NCI-H2171 (cell line): ENCODE data around the gene CLEC2L.

Source experiments
- DNase-seq: peaks from one replicate; lab custom pipeline; 2025; lab: John Stamatoyannopoulos, UW

The CLEC2L gene

GRCh38 chr7:139523199-139523941 is at the start of gene CLEC2L:
Gene CLEC2L, plus strand, starts transcription at chr7:139523685. Its CDS starts 243 bp downstream, at chr7:139523928.
- DNase-seq, result peak; percentile 39

- no peak for DNase-seq
Observed at GRCh38 chr7:139476139-139476538, 47.3 kb upstream of the CLEC2L start.

DNA sequence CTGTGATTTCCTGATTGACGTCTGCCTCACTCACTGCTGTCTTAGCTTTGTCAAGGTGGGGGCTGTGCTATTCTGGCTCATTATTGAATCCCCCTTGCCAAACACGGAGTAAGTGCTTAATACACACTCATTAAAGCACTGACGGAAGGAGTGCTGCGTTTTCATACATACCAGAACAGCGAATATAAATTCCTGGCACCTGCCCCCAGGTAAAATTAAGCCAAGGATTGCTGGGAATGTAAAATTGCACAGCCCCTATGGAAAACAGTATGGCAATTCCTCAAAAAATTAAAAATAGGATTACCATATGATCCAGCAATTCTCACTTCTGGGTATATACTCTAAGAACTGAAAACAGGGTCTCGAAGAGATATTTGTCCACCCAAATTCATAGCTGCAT is 46.6 kb upstream of the CLEC2L start:
- DNase-seq, result no peak

DNA sequence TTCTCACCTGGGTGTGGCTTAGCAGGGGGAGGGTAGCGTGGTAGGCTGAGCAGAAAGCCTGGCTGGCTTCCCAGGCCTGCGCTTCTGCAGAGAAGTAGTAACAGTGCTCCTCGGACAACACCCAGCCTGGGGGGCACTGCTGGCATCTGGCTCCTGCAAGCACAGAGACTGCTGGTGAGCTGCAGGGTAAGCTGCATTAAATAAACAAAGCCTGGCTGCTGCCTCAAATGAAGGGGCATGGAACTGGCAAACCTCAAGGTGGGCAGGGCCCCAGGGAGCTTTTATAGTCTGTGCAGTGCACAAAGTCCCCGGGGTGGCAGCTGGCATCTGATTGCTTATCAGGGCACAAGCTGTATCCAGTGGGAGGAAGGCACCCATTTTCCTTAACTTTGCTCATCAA is 43.9 kb upstream of the CLEC2L start:
- DNase-seq, result peak; percentile 49

- DNase-seq, result no peak
Observed at GRCh38 chr7:139481364-139481763, 42.1 kb upstream of the CLEC2L start.

DNA sequence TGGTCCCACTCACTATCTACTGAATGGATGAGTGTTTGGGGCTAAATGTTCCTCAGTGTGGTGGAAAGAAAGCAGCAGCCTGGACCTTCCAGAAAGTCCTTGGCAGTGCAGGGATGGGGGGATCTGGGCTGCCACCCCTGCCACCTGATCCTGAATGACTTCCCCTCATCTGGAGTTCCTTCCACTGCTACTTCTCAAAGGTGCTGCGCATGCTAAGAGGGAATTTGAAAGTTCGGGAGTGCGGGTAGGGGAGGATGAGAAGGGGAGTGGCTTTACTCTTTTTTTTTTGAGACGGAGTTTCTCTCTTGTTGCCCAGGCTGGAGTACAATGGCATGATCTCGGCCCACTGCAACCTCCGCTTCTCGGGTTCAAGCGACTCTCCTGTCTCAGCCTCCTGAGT is 41.4 kb upstream of the CLEC2L start:
- no peak for DNase-seq

GRCh38 chr7:139482662-139483466 is 40.6 kb upstream of the CLEC2L start:
- peak; percentile 37 for DNase-seq

DNA sequence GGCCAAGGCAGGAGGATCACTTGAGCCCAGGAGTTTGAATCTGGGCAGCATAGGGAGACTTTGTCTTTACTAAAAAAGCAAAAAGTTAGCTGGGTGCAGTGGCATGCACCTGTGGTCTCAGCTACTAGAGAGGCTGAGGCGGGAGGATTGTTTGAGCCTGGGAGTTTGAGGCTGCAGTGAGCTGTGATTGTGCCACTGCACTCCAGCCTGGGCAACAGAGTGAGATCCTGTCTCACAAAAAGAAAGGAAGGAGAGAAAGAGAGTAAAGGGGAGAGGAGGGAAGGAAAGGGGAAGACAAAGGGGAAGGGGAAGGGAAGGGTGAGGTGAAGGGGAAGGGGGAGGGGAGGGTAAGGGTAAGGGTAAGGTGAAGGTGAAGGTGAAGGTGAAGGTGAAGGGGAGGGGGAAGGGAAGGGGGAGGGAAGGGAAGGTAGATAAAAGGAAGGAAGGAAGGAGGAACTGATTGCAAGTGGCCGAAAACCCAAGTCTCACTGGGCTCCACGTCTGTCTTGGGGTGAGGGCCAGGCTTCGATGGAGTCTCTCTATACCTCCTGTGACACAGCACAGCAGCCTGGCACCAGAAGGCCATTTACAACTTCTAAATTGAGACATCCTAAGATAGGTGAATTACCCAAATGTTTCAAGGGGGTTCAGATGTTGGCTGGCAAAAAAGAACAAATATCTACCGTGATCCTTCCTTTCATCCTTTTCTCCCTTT is 36.0 kb upstream of the CLEC2L start:
- DNase-seq, result no peak

GRCh38 chr7:139488810-139489209 is 34.7 kb upstream of the CLEC2L start:
- DNase-seq, result no peak

DNA sequence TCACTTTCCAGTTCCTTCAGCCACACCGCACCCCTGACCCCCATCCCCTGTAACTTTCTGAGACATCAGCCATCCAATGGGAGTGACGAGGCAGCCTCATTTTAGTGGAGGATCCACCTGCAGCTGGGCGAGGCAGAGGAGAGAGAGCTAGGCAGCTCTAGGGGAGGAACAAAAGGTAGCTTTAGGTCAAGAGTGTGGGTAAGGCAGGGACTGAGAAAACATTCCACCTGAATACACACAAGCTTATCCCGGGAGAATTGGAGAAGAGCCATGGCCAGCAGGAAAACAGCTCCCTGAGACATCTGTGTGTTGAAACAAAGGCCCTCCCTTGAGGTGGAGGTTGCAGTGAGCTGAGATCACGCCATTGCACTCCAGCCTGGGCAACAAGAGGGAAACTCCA is 33.4 kb upstream of the CLEC2L start:
- DNase-seq, result peak; percentile 44

GRCh38 chr7:139492293-139492692 is 31.2 kb upstream of the CLEC2L start:
- no peak for DNase-seq

DNA sequence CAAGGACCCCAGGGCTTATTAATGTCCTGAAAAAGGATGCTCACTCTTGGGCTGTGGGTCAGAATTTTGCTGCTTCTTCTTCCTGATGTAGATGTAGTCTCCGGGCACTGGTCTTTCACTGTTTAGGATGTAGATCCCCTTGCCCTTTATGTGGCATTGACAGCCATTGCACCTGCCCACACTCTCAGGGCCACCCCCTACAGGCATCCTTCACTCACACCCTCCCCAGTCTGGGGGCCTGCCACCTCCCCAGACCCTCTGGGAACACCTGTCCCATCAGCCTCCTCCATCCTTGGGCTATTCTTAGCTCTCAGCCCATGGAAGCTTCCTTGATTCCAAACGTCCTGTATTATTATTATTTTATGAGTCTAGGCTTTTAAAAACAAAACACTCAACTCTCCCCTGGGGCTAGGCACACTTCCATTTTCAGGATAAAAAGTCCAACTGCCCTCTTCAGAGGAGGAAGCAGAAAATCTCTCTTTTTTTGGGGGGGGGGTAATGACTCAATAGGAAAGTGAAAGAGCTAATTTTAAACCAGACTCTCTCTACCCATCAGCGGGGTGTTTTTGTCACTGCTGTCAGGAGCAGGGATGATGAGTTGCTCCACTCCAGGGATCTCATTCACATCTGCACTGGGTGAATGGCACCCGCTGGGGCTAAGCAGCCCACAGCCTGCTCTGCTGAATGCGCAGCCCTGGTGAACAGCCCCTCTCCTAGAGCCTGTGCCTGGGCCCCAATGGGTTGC is 28.5 kb upstream of the CLEC2L start:
- DNase-seq, result no peak

GRCh38 chr7:139495580-139496125 is 27.8 kb upstream of the CLEC2L start:
- DNase-seq, result no peak

GRCh38 chr7:139496528-139496927 is 27.0 kb upstream of the CLEC2L start:
- DNase-seq, result no peak

DNA sequence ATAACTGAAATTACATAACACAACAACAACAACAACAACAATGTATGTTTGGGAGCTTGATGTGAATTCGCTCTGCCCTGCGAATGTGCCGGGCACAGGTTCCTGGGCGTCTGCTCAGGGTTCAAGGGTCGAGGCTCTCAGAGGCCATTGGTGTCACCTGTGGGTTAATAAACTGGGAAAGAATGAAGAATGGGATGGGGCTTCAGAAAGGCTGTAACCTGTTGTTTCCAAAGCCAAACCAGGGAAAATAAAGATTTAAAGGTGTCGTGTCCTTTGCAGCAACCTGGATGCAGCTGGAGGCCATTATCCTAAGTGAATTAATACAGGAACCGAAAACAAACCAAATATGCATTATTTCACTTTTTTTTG is 22.7 kb upstream of the CLEC2L start:
- no peak for DNase-seq

- DNase-seq, result no peak
Observed at GRCh38 chr7:139502226-139502625, 21.3 kb upstream of the CLEC2L start.

- no peak for DNase-seq
Observed at GRCh38 chr7:139505563-139505962, 17.9 kb upstream of the CLEC2L start.

- no peak for DNase-seq
Observed at GRCh38 chr7:139509535-139509934, 13.9 kb upstream of the CLEC2L start.

DNA sequence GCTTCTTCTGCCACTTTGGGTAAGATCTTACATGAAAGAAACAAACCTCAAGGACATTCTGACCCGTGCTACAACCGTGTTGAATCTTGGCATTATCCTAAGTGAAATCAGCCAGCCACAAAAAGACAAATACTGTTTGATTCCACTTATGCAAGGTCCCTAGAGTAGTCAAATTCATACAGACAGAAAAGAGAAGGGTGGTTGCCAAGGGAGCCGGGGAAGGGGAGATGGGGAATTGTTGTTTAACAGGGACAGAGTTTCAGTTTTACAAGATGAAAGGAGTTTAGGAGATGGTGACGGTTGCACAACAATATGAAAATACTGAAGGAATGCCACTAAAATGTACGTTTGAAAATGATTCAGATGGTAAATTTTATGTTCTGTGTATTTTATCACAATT is 12.2 kb upstream of the CLEC2L start:
- no peak for DNase-seq

DNA sequence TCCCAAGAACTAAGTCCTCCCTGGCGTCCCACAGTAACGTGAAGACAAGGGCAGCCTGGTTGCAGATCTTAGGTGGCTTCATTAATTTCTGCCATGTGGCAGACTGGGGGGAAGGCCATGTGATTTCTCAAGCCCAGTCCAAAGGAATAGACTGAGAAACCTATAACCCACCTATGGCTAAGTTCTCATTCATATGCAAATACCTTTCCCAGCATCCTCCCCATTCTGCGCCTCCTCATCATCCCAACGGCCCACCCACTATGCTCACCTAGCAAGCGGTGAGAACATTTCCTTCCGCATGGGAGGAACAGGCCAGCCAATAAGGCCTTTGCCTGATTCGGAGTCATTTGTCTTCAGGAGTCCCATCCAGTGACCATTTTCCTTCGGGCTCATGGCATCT is 8.2 kb upstream of the CLEC2L start:
- DNase-seq, result no peak

- no peak for DNase-seq
Observed at GRCh38 chr7:139521439-139521838, 2.0 kb upstream of the CLEC2L start.

DNA sequence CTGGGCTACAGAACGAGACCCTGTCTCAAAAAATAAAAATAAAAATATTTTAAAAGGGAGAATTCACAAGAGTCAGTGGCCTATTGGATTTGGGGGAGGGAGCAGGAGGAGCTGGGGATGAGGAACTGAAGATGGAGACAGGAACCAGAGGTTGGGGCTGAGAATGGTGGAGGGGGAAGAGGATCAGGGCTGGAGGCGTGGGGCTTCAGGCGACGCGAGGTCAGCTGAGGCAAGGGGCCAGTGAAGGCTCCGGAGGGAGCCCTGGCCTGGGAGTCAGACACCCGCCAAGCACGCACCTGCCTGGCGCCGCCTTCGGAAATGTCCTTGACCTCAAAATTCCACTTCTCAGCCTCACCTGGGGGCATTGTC is 671 bp upstream of the CLEC2L start:
- DNase-seq, result no peak
